Activated B cell treated with CpG ODN at 0.5 μM for 24 hours (primary cell): ENCODE measurements around the gene TMEM63A. TPM values are rescaled to one million over a fixed set of nuclear protein-coding genes. Genes with fewer than 3 reads are reported as not detected.

Experiments used
- ATAC-seq: fragments of 200-7000 bp; cut with Tn5 transposase; one replicate; pipeline ENCODE4 v1.10.0; 2021; ENCODE audit warnings: low read depth, mild to moderate bottlenecking, moderate library complexity
- CTCF ChIA-PET: fragments of 350-600 bp; sonication (Branson Sonifier 250); formaldehyde crosslinking; loops from one replicate; lab custom pipeline; 2021; ENCODE audit warnings: antibody characterized with exemption; lab: Charles Lee
- POLR2A ChIA-PET: fragments of 350-600 bp; sonication (Branson Sonifier 250); formaldehyde crosslinking; loops from one replicate; lab custom pipeline; 2021; ENCODE audit warnings: antibody characterized with exemption; lab: Charles Lee
- DNase-seq: peaks from one replicate; pipeline ENCODE4 v3.0.0; 2022
- H3K27ac Mint-ChIP-seq: one replicate; pipeline ENCODE4 v1.8.0; 2020; ENCODE audit warnings: mixed read lengths
- H3K27me3 Mint-ChIP-seq: one replicate; pipeline ENCODE4 v1.8.0; 2021; ENCODE audit warnings: mixed read lengths
- H3K36me3 Mint-ChIP-seq: one replicate; pipeline ENCODE4 v1.8.0; 2021; ENCODE audit warnings: low read depth, mixed read lengths
- H3K4me1 Mint-ChIP-seq: one replicate; pipeline ENCODE4 v1.8.0; 2021; ENCODE audit warnings: mixed read lengths
- H3K4me3 Mint-ChIP-seq: one replicate; pipeline ENCODE4 v1.8.0; 2020; ENCODE audit warnings: mild to moderate bottlenecking, mixed read lengths
- H3K9me3 Mint-ChIP-seq: one replicate; pipeline ENCODE4 v1.8.0; 2020; ENCODE audit warnings: mixed read lengths
- intact Hi-C: fragments of 100-400 bp; cut with micrococcal nuclease; formaldehyde crosslinking; loops from one replicate; pipeline ENCODE4 v1.15.1; 2024
- total RNA-seq: library from RNA; stranded (reverse); gene quantifications from 2 replicates; pipeline ENCODE4 v1.2.3, GENCODE V29; 2022
- TF ChIP-seq, protein P1 (sequence below): fragments of 200-600 bp; IDR thresholded peaks from one replicate; pipeline ENCODE4 v1.8.0; 2022; ENCODE audit warnings: antibody characterized with exemption, mild to moderate bottlenecking

Gene TMEM63A
- total RNA-seq, 1 donor from 2014 or later, result 74.5 TPM

DNA sequence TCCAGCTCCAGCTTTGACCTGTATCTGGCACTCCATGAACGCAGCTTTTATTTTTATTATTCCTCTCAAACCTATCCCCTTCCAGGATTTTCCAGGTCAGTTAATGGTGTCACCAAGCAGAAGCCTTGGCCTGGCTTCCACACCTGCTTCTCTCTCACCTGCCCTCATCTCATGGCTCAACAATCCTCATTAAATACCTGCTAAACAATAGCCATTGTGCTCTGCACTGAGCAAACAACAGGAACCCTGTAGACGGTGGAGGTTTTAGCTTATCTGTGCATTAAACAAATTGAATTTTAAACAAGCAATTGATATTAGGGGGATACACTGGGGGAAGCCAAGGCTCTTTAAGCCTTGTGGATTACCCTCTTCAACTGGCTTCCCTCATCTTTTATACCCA, 26.6 kb upstream of the TMEM63A start:
- no peak for DNase-seq
- TF ChIP-seq, protein P1, sequence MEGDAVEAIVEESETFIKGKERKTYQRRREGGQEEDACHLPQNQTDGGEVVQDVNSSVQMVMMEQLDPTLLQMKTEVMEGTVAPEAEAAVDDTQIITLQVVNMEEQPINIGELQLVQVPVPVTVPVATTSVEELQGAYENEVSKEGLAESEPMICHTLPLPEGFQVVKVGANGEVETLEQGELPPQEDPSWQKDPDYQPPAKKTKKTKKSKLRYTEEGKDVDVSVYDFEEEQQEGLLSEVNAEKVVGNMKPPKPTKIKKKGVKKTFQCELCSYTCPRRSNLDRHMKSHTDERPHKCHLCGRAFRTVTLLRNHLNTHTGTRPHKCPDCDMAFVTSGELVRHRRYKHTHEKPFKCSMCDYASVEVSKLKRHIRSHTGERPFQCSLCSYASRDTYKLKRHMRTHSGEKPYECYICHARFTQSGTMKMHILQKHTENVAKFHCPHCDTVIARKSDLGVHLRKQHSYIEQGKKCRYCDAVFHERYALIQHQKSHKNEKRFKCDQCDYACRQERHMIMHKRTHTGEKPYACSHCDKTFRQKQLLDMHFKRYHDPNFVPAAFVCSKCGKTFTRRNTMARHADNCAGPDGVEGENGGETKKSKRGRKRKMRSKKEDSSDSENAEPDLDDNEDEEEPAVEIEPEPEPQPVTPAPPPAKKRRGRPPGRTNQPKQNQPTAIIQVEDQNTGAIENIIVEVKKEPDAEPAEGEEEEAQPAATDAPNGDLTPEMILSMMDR, result no peak
- CTCF ChIA-PET, result interaction anchor here (1.0 to 1.6 kb wide), 2 partner anchors 131 to 434 kb away, joined by 3 to 5 read pairs; partner anchors contain the start of gene SRP9
- no peaks in the 10 kb centered on the region for H3K27me3 Mint-ChIP-seq
- peaks cover 13% of the 10 kb centered on the region for H3K36me3 Mint-ChIP-seq
- POLR2A ChIA-PET, result interaction anchor here (1.1 to 3.6 kb wide), 4 partner anchors 12 to 131 kb away, joined by 3 to 15 read pairs (median 4); partner anchors contain the start of genes PYCR2, SRP9 and TMEM63A
- no peak overlapping the region for H3K4me3 Mint-ChIP-seq
- intact Hi-C loops, result no loop called here
- peaks cover 23% of the 10 kb centered on the region for H3K4me1 Mint-ChIP-seq
- peaks cover under 1% of the 10 kb centered on the region for H3K9me3 Mint-ChIP-seq
- H3K27ac Mint-ChIP-seq, result no peak overlapping the region
- no peak for ATAC-seq

DNA sequence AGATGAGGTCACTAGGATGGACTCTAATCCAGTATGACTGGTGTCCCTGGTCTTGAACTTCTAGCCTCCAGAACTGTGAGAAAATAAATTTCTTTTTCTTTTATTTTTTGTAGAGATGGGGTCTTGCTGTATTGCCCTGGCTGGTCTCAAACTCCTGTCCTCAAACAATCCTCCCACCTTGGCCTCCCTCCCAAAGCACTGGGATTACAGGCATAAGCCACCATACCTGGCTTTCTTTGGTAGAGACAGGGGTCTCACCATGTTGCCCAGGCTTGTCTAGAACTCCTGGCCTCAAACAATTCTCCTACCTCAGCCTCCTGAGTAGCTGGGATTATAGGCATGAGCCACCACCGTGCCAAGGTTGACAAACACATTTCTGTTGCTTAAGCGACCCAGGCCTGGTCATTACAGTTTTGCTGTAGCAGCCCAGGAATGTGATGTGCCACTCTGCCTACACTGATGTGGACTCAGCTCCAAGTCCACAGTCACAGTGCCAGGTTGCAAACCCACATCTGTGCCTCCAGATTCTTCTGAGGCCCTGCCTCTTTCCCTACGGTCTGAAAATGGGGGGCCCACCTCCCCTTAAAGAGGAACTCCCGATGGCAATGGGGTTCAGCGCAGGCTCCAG, 25.9 kb upstream of the TMEM63A start:
- ChIA-PET POLR2A (interaction anchor here (1.1 to 1.6 kb wide), 3 partner anchors 11 to 131 kb away, joined by 3 to 4 read pairs (median 4); partner anchors contain the start of genes PYCR2 and SRP9), CTCF (interaction anchor here (1.0 to 1.6 kb wide), 2 partner anchors 130 to 433 kb away, joined by 3 to 5 read pairs; partner anchors contain the start of gene SRP9)
- TF ChIP-seq, protein P1, result no peak
- Mint-ChIP-seq H3K36me3 (peaks cover 8% of the 10 kb centered on the region), H3K27ac (no peak overlapping the region), H3K4me3 (no peak overlapping the region), H3K9me3 (peaks cover 2% of the 10 kb centered on the region), H3K27me3 (no peaks in the 10 kb centered on the region), H3K4me1 (peaks cover 23% of the 10 kb centered on the region)
- intact Hi-C loops, result no loop called here
- no peak for ATAC-seq
- DNase-seq, result no peak

DNA sequence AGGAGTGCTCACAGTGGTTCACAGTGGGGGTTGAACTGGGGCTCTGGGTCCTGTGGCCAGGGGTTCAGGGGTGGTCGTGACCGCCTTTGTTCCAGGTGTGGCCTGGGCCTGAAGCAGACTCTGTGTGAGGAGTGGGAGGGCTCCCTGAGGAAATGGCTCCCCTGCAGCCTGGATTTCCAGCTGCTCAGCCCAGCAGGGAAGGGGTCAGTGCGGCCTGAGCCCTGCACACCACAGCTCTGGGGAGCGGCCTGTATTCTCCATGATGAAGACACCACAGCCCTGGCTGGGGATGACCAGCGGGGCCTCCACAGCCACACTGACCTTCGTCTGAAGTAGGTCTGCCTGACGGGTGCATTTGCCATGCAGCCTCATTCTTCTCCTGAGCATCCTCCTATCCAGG, 25.2 kb upstream of the TMEM63A start:
- H3K27ac Mint-ChIP-seq, result no peak overlapping the region
- ATAC-seq, result no peak
- peaks cover 2% of the 10 kb centered on the region for H3K9me3 Mint-ChIP-seq
- intact Hi-C loops, result no loop called here
- POLR2A ChIA-PET, result no interaction called here
- peaks cover 23% of the 10 kb centered on the region for H3K4me1 Mint-ChIP-seq
- CTCF ChIA-PET, result no interaction called here
- no peaks in the 10 kb centered on the region for H3K27me3 Mint-ChIP-seq
- no peak for DNase-seq
- TF ChIP-seq, protein P1, result no peak
- H3K4me3 Mint-ChIP-seq, result no peak overlapping the region
- H3K36me3 Mint-ChIP-seq, result peaks cover 2% of the 10 kb centered on the region

DNA sequence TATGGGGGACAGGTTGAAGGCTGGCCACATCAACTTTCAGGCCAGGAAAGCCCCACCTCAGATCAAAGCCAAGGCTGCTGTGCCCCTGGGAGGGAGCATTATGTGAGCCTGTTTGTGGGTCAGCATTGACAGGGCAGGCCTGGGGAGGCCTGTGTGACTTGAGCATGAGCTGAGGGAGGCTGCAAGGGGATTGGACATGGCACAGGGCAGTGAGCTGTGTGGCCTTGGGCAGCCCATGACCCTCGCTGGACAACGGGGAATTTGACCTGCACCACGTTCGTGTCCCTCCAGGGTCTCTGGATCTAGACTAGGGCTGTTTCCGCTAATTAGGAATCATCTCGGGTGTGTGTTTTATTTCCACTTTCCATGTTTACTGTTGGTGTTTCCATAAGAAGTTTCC, 24.3 kb upstream of the TMEM63A start:
- POLR2A ChIA-PET, result interaction anchor here (0.6 kb wide), 1 partner anchor 120 kb away, joined by 4 read pairs; no protein-coding TSS in a partner anchor
- intact Hi-C loops, result no loop called here

DNA sequence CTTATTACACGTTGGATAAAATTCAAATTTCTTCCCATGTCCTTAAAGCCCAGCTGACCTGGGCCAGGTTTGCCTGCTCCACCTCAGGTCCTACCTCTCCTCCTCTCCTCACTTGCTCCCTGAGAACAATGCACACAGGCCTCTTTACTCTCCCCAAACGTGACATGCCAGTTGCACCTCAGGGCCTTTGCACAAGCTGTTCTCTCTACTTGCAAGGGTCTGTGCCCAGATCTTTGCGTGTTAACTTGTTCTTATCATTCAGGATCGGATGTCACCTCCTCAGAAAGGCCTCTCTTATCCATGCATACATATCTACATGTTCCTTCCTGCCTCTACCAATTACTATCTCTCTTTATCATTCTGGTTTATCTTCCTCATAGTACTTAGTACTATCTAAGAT, 21.4 kb upstream of the TMEM63A start:
- H3K9me3 Mint-ChIP-seq, result peaks cover 2% of the 10 kb centered on the region
- CTCF ChIA-PET, result interaction anchor here (1.2 kb wide), 1 partner anchor 21 kb away, joined by 3 read pairs; the partner anchor contains the start of gene TMEM63A
- peaks cover 7% of the 10 kb centered on the region for H3K4me1 Mint-ChIP-seq
- H3K27ac Mint-ChIP-seq, result no peak overlapping the region
- H3K4me3 Mint-ChIP-seq, result no peak overlapping the region
- no peaks in the 10 kb centered on the region for H3K36me3 Mint-ChIP-seq
- DNase-seq, result no peak
- no peaks in the 10 kb centered on the region for H3K27me3 Mint-ChIP-seq
- POLR2A ChIA-PET, result interaction anchor here (0.7 kb wide), 1 partner anchor 12 kb away, joined by 4 read pairs; no protein-coding TSS in a partner anchor
- intact Hi-C loops, result no loop called here
- TF ChIP-seq, protein P1, result no peak
- ATAC-seq, result no peak

More for the DNA sequence above, 24.3 kb upstream of the TMEM63A start:
- no peak overlapping the region for H3K27ac Mint-ChIP-seq
- H3K4me3 Mint-ChIP-seq, result no peak overlapping the region
- peaks cover 18% of the 10 kb centered on the region for H3K4me1 Mint-ChIP-seq
- H3K27me3 Mint-ChIP-seq, result no peaks in the 10 kb centered on the region
- ATAC-seq (no peak), DNase-seq (no peak)
- H3K9me3 Mint-ChIP-seq, result peaks cover 2% of the 10 kb centered on the region
- TF ChIP-seq, protein P1, result no peak
- H3K36me3 Mint-ChIP-seq, result no peaks in the 10 kb centered on the region
- CTCF ChIA-PET, result no interaction called here
